Measurements from ENCODE around the gene KLHL29.

GRCh38 chr2:23376075-23376474, 8.9 kb upstream of the KLHL29 start:
- no peak for TF ChIP-seq CTCF (IDR thresholded peaks at IDR 0.05)
- TF ChIP-seq EZH2 (IDR thresholded peaks at IDR 0.05; ENCODE audit: borderline replicate concordance, insufficient read depth, low read depth, low read length, poor library complexity, severe bottlenecking), result no peak

Data from B cell (primary cell).